HEK293 (cell line): ENCODE measurements around the gene CYTH3.
"Not testable (repeated sequence)": the region's sequence is repeated elsewhere in the genome, so short reads cannot be mapped to it uniquely, and the experiment has no call there.

ENCODE experiments used
- CTCF ChIA-PET: fragments of 350-600 bp; formaldehyde crosslinking; extraction: SDS; loops from one replicate; lab custom pipeline; 2021; ENCODE audit warnings: antibody characterized with exemption; lab: Yijun Ruan, JAX
- POLR2A ChIA-PET: fragments of 300-600 bp; formaldehyde crosslinking; extraction: SDS; loops from one replicate; lab custom pipeline; 2020; ENCODE audit warnings: antibody characterized with exemption, inconsistent platforms; lab: Yijun Ruan, JAX
- H3K27ac ChIP-seq: fragments of 200-500 bp; sonication (Bioruptor generic); 2 replicates; pipeline ENCODE4 v1.5.1; 2014; ENCODE audit warnings: low read depth, low read length, control low read depth, inconsistent platforms; ENCODE audit errors: extremely low read depth
- H3K36me3 ChIP-seq, 2 experiments: fragments of 200-500 bp in 1 of 2; sonication (Bioruptor generic) in 1 of 2; 1 replicate in 1 of 2; 2 replicates in 1 of 2; pipeline ENCODE4 v1.5.1; 2014 to 2017; ENCODE audit warnings: inconsistent platforms in 2 of 2, low read length in 2 of 2; ENCODE audit not compliant: control insufficient read depth in 2 of 2, insufficient read depth in 1 of 2
- H3K4me1 ChIP-seq: fragments of 200-500 bp; sonication (Bioruptor generic); 2 replicates; pipeline ENCODE4 v1.5.1; 2014; ENCODE audit warnings: mild to moderate bottlenecking, low read length, inconsistent platforms; ENCODE audit not compliant: control insufficient read depth, insufficient read depth
- H3K4me3 ChIP-seq: 2 replicates; pipeline ENCODE4 v1.5.1; 2011; ENCODE audit warnings: low read depth, mild to moderate bottlenecking, control low read depth, low read length, moderate library complexity
- H3K9me3 ChIP-seq: fragments of 200-500 bp; sonication (Bioruptor generic); 2 replicates; pipeline ENCODE4 v1.5.1; 2014; ENCODE audit warnings: low read depth, low read length, inconsistent platforms; ENCODE audit not compliant: control insufficient read depth, insufficient read depth
- KLF10 ChIP-seq: fragments of 450-650 bp; IDR thresholded peaks from 2 replicates; pipeline ENCODE4 v1.5.1; 2018; ENCODE audit warnings: missing biosample characterization, mild to moderate bottlenecking, missing genetic modification characterization
- KLF8 ChIP-seq: fragments of 450-650 bp; formaldehyde crosslinking; IDR thresholded peaks from 2 replicates; pipeline ENCODE4 v1.5.1; 2016; ENCODE audit warnings: missing biosample characterization, missing genetic modification characterization
- PRDM2 ChIP-seq: fragments of 450-650 bp; formaldehyde crosslinking; IDR thresholded peaks from 2 replicates; pipeline ENCODE4 v1.5.1; 2016; ENCODE audit warnings: missing biosample characterization, missing genetic modification characterization, borderline replicate concordance
- ZNF23 ChIP-seq: fragments of 450-650 bp; formaldehyde crosslinking; IDR thresholded peaks from 2 replicates; pipeline ENCODE4 v1.5.1; 2016; ENCODE audit warnings: missing biosample characterization, missing genetic modification characterization, borderline replicate concordance
- ZNF280D ChIP-seq: fragments of 450-650 bp; formaldehyde crosslinking; IDR thresholded peaks from 2 replicates; pipeline ENCODE4 v1.5.1; 2016; ENCODE audit warnings: missing biosample characterization, missing genetic modification characterization
- ZNF416 ChIP-seq: fragments of 450-650 bp; formaldehyde crosslinking; IDR thresholded peaks from 2 replicates; pipeline ENCODE4 v1.5.1; 2016; ENCODE audit warnings: missing biosample characterization, missing genetic modification characterization
- ZNF449 ChIP-seq: fragments of 450-650 bp; formaldehyde crosslinking; IDR thresholded peaks from 2 replicates; pipeline ENCODE4 v1.5.1; 2017; ENCODE audit warnings: missing biosample characterization, mild to moderate bottlenecking, missing genetic modification characterization, moderate library complexity
- ZNF518A ChIP-seq: fragments of 450-650 bp; formaldehyde crosslinking; conservative IDR thresholded peaks from 2 replicates; pipeline ENCODE4 v1.5.1; 2016; ENCODE audit warnings: low read depth, missing biosample characterization, missing genetic modification characterization
- ZNF529 ChIP-seq: fragments of 450-650 bp; formaldehyde crosslinking; IDR thresholded peaks from 2 replicates; pipeline ENCODE4 v1.5.1; 2017; ENCODE audit warnings: missing genetic modification characterization, missing biosample characterization; ENCODE audit not compliant: insufficient replicate concordance
- ZNF548 ChIP-seq: fragments of 450-650 bp; formaldehyde crosslinking; IDR thresholded peaks from 2 replicates; pipeline ENCODE4 v1.5.1; 2016; ENCODE audit warnings: missing biosample characterization, missing genetic modification characterization
- ZNF626 ChIP-seq: fragments of 450-650 bp; sonication (Bioruptor Pico); formaldehyde crosslinking; IDR thresholded peaks from 2 replicates; pipeline ENCODE4 v1.5.1; 2018; ENCODE audit warnings: missing biosample characterization, missing genetic modification characterization, inconsistent platforms
- ZNF664 ChIP-seq: fragments of 450-650 bp; formaldehyde crosslinking; IDR thresholded peaks from 2 replicates; pipeline ENCODE4 v1.5.1; 2016; ENCODE audit warnings: missing biosample characterization, missing genetic modification characterization
- ZNF707 ChIP-seq: fragments of 450-650 bp; formaldehyde crosslinking; IDR thresholded peaks from 2 replicates; pipeline ENCODE4 v1.5.1; 2016; ENCODE audit warnings: missing biosample characterization, missing genetic modification characterization
- ZNF777 ChIP-seq: fragments of 450-650 bp; formaldehyde crosslinking; IDR thresholded peaks from 2 replicates; pipeline ENCODE4 v1.5.1; 2017; ENCODE audit warnings: missing biosample characterization, missing genetic modification characterization, borderline replicate concordance
- ZSCAN5A ChIP-seq: fragments of 450-650 bp; formaldehyde crosslinking; IDR thresholded peaks from 2 replicates; pipeline ENCODE4 v1.5.1; 2016; ENCODE audit warnings: missing biosample characterization, missing genetic modification characterization

The CYTH3 gene

GRCh38 chr7:6223010-6223409, 49.4 kb downstream of the CYTH3 start:
- POLR2A ChIA-PET, CTCF ChIA-PET: not testable (repeated sequence)

GRCh38 chr7:6221340-6222319, 50.8 kb downstream of the CYTH3 start:
- H3K4me3 ChIP-seq, result no peak overlapping the region
- no peaks in the 10 kb centered on the region; a peak in 1 of 3 replicates for H3K36me3 ChIP-seq
- H3K27ac ChIP-seq, result no peak overlapping the region
- ChIA-PET POLR2A (interaction anchor here (0.6 kb wide), 1 partner anchor 134 kb away, joined by 8 read pairs; no protein-coding TSS in a partner anchor), CTCF (no interaction called here)
- H3K9me3 ChIP-seq, result no peaks in the 10 kb centered on the region
- H3K4me1 ChIP-seq, result no peaks in the 10 kb centered on the region
- no peak for TF ChIP-seq ZNF707 (tag by site-specific recombination)
- no peak for TF ChIP-seq ZNF626 (tag by site-specific recombination)
- TF ChIP-seq ZNF280D (tag by site-specific recombination), result no peak
- no peak for TF ChIP-seq ZNF529 (tag by site-specific recombination)
- TF ChIP-seq ZNF518A (tag by site-specific recombination), result no peak
- no peak for TF ChIP-seq PRDM2 (tag by site-specific recombination)
- TF ChIP-seq ZNF664 (tag by site-specific recombination), result no peak
- TF ChIP-seq ZNF23 (tag by site-specific recombination), result no peak
- TF ChIP-seq ZSCAN5A (tag by site-specific recombination), result no peak
- no peak for TF ChIP-seq ZNF548
- TF ChIP-seq ZNF416 (tag by site-specific recombination), result no peak
- no peak for TF ChIP-seq ZNF449
- no peak for TF ChIP-seq ZNF777 (tag by site-specific recombination)
- no peak for TF ChIP-seq KLF8 (tag by site-specific recombination)
- TF ChIP-seq KLF10 (tag by site-specific recombination), result no peak

More at GRCh38 chr7:6223010-6223409, 49.4 kb downstream of the CYTH3 start:
- H3K27ac ChIP-seq, H3K36me3 ChIP-seq, H3K4me1 ChIP-seq, H3K9me3 ChIP-seq, H3K4me3 ChIP-seq: not testable (repeated sequence)
